ENCODE results near the gene RNF130. TPM values are rescaled to one million over a fixed set of nuclear protein-coding genes. Genes with fewer than 3 reads are reported as not detected.
"Not testable (repeated sequence)": the region's sequence is repeated elsewhere in the genome, so short reads cannot be mapped to it uniquely, and the experiment has no call there.

The RNF130 gene
- total RNA-seq, 1 donor from 2014 or later, result 19.8 TPM

DNA sequence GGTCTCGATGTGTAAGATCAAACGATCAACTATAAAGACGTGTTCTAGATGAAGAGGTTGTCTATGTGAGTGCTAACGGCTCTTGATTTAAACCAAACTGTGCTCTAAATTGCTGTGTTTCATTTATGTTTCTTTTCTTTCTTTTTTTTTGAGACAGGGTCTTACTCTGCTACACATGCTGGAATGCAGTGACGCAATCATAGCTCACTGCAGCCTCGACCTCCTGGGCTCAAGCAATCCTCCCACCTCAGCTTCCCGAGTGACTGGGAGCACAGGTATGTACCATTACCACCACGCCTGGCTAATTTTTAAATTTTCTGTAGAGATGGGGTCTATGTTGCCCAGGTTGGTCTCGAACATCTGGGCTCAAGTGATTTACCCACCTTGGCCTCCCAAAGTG is 24.0 kb upstream of the RNF130 start:
- peaks cover 0 to 5% (median 2%) of the 10 kb centered on the region in 3 donors for H3K4me1 ChIP-seq (ENCODE audit: control insufficient read depth in 3 of 3, insufficient read depth in 3 of 3, low read length in 3 of 3)
- no peaks in the 10 kb centered on the region for H3K36me3 ChIP-seq (ENCODE audit: control insufficient read depth in 3 of 3, insufficient read depth in 3 of 3, low read length in 3 of 3)
- no peak overlapping the region for H3K4me3 ChIP-seq (ENCODE audit: low read length in 3 of 3)
- no peaks in the 10 kb centered on the region for H3K9me3 ChIP-seq (ENCODE audit: control insufficient read depth in 3 of 3, low read length in 3 of 3)
- no peak overlapping the region for H3K27ac ChIP-seq (ENCODE audit: low read depth, low read length)
- H3K9ac ChIP-seq (ENCODE audit: low read depth in 1 of 3, low read length in 3 of 3), result no peak overlapping the region
- peaks cover 3 to 13% (median 5%) of the 10 kb centered on the region in 3 donors for H3K27me3 ChIP-seq (ENCODE audit: control insufficient read depth in 3 of 3, insufficient read depth in 3 of 3, low read length in 3 of 3)

DNA sequence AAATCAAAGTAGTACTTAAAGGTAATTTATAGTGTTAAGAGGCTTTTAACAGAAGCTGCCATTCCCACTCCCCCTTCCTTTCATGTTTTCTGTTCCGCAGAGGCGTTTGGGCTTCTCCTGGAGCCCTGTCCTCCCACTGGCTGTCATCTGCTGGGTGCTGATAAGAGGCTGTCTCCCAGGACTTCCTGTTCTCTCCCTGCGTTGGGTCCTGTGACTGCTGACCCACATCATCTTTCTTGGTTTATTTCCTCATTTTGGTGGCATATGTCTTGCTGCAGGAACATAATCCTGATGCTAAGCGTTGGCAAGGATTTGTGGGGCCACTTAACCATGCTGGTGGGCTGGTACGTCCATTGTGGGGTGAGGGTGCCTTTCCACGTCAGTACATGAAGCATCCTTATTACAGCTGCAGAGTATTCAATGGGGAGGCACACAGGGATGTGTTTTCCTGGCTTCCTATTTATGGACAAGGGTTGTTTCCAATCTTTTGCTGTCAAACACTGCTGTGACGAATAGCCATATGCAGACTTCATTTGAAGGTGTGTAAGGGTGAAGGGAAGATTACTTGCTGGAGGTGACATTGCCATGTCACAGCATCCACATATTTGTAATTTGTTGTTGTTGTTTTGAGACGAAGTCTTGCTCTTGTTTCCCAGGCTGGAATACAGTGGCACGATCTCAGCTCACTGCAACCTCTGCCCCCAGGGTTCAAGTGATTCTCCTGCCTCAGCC is 22.3 kb upstream of the RNF130 start:
- no peaks in the 10 kb centered on the region for H3K36me3 ChIP-seq (ENCODE audit: control insufficient read depth in 3 of 3, insufficient read depth in 3 of 3, low read length in 3 of 3)
- no peaks in the 10 kb centered on the region for H3K9me3 ChIP-seq (ENCODE audit: control insufficient read depth in 3 of 3, low read length in 3 of 3)
- H3K4me1 ChIP-seq (ENCODE audit: control insufficient read depth in 3 of 3, insufficient read depth in 3 of 3, low read length in 3 of 3), result peaks cover 0 to 5% (median 2%) of the 10 kb centered on the region in 3 donors
- no peak overlapping the region for H3K4me3 ChIP-seq (ENCODE audit: low read length in 3 of 3)
- H3K27me3 ChIP-seq (ENCODE audit: control insufficient read depth in 3 of 3, insufficient read depth in 3 of 3, low read length in 3 of 3), result peaks cover 3 to 9% (median 5%) of the 10 kb centered on the region in 3 donors
- H3K9ac ChIP-seq (ENCODE audit: low read depth in 1 of 3, low read length in 3 of 3), result no peak overlapping the region
- no peak overlapping the region for H3K27ac ChIP-seq (ENCODE audit: low read depth, low read length)

- Histone ChIP-seq H3K27ac (ENCODE audit: low read depth, low read length) (no peak overlapping the region), H3K27me3 (ENCODE audit: control insufficient read depth in 3 of 3, insufficient read depth in 3 of 3, low read length in 3 of 3) (peaks cover 3 to 9% (median 5%) of the 10 kb centered on the region in 3 donors), H3K9ac (ENCODE audit: low read depth in 1 of 3, low read length in 3 of 3) (no peak overlapping the region), H3K9me3 (ENCODE audit: control insufficient read depth in 3 of 3, low read length in 3 of 3) (no peaks in the 10 kb centered on the region), H3K4me1 (ENCODE audit: control insufficient read depth in 3 of 3, insufficient read depth in 3 of 3, low read length in 3 of 3) (peaks cover 0 to 5% (median 2%) of the 10 kb centered on the region in 3 donors), H3K4me3 (ENCODE audit: low read length in 3 of 3) (no peak overlapping the region), H3K36me3 (ENCODE audit: control insufficient read depth in 3 of 3, insufficient read depth in 3 of 3, low read length in 3 of 3) (no peaks in the 10 kb centered on the region)
Observed at GRCh38 chr5:180093241-180093640, 21.7 kb upstream of the RNF130 start.

- H3K27ac ChIP-seq (ENCODE audit: low read depth, low read length), result no peak overlapping the region
- peak overlapping the region in 1 of 3 donors; percentile 2 for H3K4me3 ChIP-seq (ENCODE audit: low read length in 3 of 3)
- no peaks in the 10 kb centered on the region for H3K36me3 ChIP-seq (ENCODE audit: control insufficient read depth in 3 of 3, insufficient read depth in 3 of 3, low read length in 3 of 3)
- no peaks in the 10 kb centered on the region for H3K9me3 ChIP-seq (ENCODE audit: control insufficient read depth in 3 of 3, low read length in 3 of 3)
- peaks cover 0 to 5% (median 2%) of the 10 kb centered on the region in 3 donors for H3K4me1 ChIP-seq (ENCODE audit: control insufficient read depth in 3 of 3, insufficient read depth in 3 of 3, low read length in 3 of 3)
- peak overlapping the region in 1 of 3 donors; percentile 33 for H3K9ac ChIP-seq (ENCODE audit: low read depth in 1 of 3, low read length in 3 of 3)
- H3K27me3 ChIP-seq (ENCODE audit: control insufficient read depth in 3 of 3, insufficient read depth in 3 of 3, low read length in 3 of 3), result peaks cover 3 to 5% (median 4%) of the 10 kb centered on the region in 3 donors
Observed at GRCh38 chr5:180090769-180091546, 19.4 kb upstream of the RNF130 start.

DNA sequence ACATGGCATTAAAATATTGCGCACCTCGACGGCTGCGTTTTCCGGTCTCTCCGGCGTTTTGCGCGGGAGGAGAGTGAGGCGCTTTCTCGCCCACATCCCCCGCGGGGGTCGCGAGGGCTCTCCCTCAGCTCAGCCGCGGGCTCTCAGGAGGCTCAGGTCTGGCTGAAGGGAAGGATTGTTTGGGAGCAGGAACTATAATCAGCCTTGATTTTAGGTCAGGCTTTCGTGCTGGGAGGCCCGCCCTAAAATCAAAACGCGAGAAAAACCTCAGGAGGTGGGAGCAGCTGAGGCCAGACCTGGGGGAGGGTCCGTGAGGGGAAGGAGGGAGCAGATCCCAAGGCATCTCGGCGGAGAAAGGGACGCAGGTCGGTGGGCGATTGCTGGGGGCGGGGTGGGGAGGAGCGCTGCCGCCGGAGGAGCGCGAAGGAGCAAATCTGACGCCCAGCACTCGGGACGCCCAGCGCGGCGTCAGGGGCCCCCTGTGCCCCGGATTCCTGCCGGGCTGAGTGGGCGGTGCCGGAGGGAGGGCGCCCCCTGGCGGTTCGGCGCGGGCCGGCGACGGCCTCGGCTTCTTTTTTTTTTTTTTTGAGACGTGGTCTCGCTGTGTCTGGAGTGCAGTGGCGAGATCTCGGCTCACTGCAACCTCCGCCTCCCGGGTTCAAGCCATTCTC is 18.7 kb upstream of the RNF130 start:
- peaks cover 3 to 6% (median 4%) of the 10 kb centered on the region in 3 donors for H3K27me3 ChIP-seq (ENCODE audit: control insufficient read depth in 3 of 3, insufficient read depth in 3 of 3, low read length in 3 of 3)
- H3K4me3 ChIP-seq (ENCODE audit: low read length in 3 of 3), result peak overlapping the region; percentile 57 to 71 (median 70)
- no peaks in the 10 kb centered on the region for H3K9me3 ChIP-seq (ENCODE audit: control insufficient read depth in 3 of 3, low read length in 3 of 3)
- peaks cover 0 to 5% (median 2%) of the 10 kb centered on the region in 3 donors for H3K4me1 ChIP-seq (ENCODE audit: control insufficient read depth in 3 of 3, insufficient read depth in 3 of 3, low read length in 3 of 3)
- H3K9ac ChIP-seq (ENCODE audit: low read depth in 1 of 3, low read length in 3 of 3), result peak overlapping the region; percentile 12 to 76 (median 76)
- H3K27ac ChIP-seq (ENCODE audit: low read depth, low read length), result peak overlapping the region; percentile 54
- no peaks in the 10 kb centered on the region for H3K36me3 ChIP-seq (ENCODE audit: control insufficient read depth in 3 of 3, insufficient read depth in 3 of 3, low read length in 3 of 3)

- not testable (repeated sequence) for H3K27ac ChIP-seq (ENCODE audit: low read depth, low read length); H3K9me3 ChIP-seq (ENCODE audit: control insufficient read depth in 3 of 3, low read length in 3 of 3); H3K4me1 ChIP-seq (ENCODE audit: control insufficient read depth in 3 of 3, insufficient read depth in 3 of 3, low read length in 3 of 3); H3K36me3 ChIP-seq (ENCODE audit: control insufficient read depth in 3 of 3, insufficient read depth in 3 of 3, low read length in 3 of 3); H3K9ac ChIP-seq (ENCODE audit: low read depth in 1 of 3, low read length in 3 of 3); H3K4me3 ChIP-seq (ENCODE audit: low read length in 3 of 3)
- H3K27me3 ChIP-seq (ENCODE audit: control insufficient read depth in 3 of 3, insufficient read depth in 3 of 3, low read length in 3 of 3), result peaks cover 3 to 10% (median 4%) of the 10 kb centered on the region in 3 donors
Observed at GRCh38 chr5:180089628-180090027, 18.1 kb upstream of the RNF130 start.

DNA sequence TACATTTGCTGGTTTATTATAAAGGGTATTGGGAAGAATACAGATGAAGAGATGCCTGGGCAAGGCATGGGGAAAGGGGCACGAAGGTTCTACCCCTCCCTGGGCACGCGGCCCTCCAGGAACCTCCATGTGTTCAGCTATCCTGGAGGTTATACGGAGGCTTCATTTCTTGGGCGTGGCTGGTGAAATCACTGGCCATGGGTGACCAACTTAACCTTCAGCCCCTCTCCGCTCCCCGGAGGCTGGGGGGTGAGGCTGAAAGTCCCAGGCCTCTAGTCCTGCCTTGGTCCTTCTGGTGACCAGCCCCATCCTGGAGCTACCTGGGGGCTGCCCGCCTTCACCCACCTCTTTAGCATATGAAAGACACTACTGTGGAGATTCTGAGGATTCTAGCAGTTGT is 17.0 kb upstream of the RNF130 start:
- H3K27ac ChIP-seq (ENCODE audit: low read depth, low read length), result no peak overlapping the region
- no peaks in the 10 kb centered on the region for H3K9me3 ChIP-seq (ENCODE audit: control insufficient read depth in 3 of 3, low read length in 3 of 3)
- H3K27me3 ChIP-seq (ENCODE audit: control insufficient read depth in 3 of 3, insufficient read depth in 3 of 3, low read length in 3 of 3), result peaks cover 3 to 15% (median 8%) of the 10 kb centered on the region in 3 donors
- no peaks in the 10 kb centered on the region for H3K36me3 ChIP-seq (ENCODE audit: control insufficient read depth in 3 of 3, insufficient read depth in 3 of 3, low read length in 3 of 3)
- no peak overlapping the region for H3K9ac ChIP-seq (ENCODE audit: low read depth in 1 of 3, low read length in 3 of 3)
- H3K4me3 ChIP-seq (ENCODE audit: low read length in 3 of 3), result no peak overlapping the region
- peaks cover 0 to 5% (median 2%) of the 10 kb centered on the region in 3 donors for H3K4me1 ChIP-seq (ENCODE audit: control insufficient read depth in 3 of 3, insufficient read depth in 3 of 3, low read length in 3 of 3)

- no peaks in the 10 kb centered on the region for H3K36me3 ChIP-seq (ENCODE audit: control insufficient read depth in 3 of 3, insufficient read depth in 3 of 3, low read length in 3 of 3)
- H3K27me3 ChIP-seq (ENCODE audit: control insufficient read depth in 3 of 3, insufficient read depth in 3 of 3, low read length in 3 of 3), result peaks cover 0 to 10% (median 8%) of the 10 kb centered on the region in 3 donors
- H3K9me3 ChIP-seq (ENCODE audit: control insufficient read depth in 3 of 3, low read length in 3 of 3), result no peaks in the 10 kb centered on the region
- no peak overlapping the region for H3K27ac ChIP-seq (ENCODE audit: low read depth, low read length)
- H3K4me1 ChIP-seq (ENCODE audit: control insufficient read depth in 3 of 3, insufficient read depth in 3 of 3, low read length in 3 of 3), result peaks cover 0 to 5% (median 2%) of the 10 kb centered on the region in 3 donors
- H3K9ac ChIP-seq (ENCODE audit: low read depth in 1 of 3, low read length in 3 of 3), result no peak overlapping the region
- no peak overlapping the region for H3K4me3 ChIP-seq (ENCODE audit: low read length in 3 of 3)
Observed at GRCh38 chr5:180086816-180087399, 15.3 kb upstream of the RNF130 start.

- Histone ChIP-seq H3K4me3 (ENCODE audit: low read length in 3 of 3) (no peak overlapping the region), H3K9me3 (ENCODE audit: control insufficient read depth in 3 of 3, low read length in 3 of 3) (no peaks in the 10 kb centered on the region)
Observed at GRCh38 chr5:180085837-180086236, 14.3 kb upstream of the RNF130 start.

More at GRCh38 chr5:180085837-180086236, 14.3 kb upstream of the RNF130 start:
- Histone ChIP-seq H3K4me1 (ENCODE audit: control insufficient read depth in 3 of 3, insufficient read depth in 3 of 3, low read length in 3 of 3) (peaks cover 0 to under 1% (median 0%) of the 10 kb centered on the region in 3 donors), H3K27me3 (ENCODE audit: control insufficient read depth in 3 of 3, insufficient read depth in 3 of 3, low read length in 3 of 3) (peaks cover 0 to 10% (median 9%) of the 10 kb centered on the region in 3 donors), H3K36me3 (ENCODE audit: control insufficient read depth in 3 of 3, insufficient read depth in 3 of 3, low read length in 3 of 3) (no peaks in the 10 kb centered on the region), H3K9ac (ENCODE audit: low read depth in 1 of 3, low read length in 3 of 3) (no peak overlapping the region), H3K27ac (ENCODE audit: low read depth, low read length) (no peak overlapping the region)
